Endothelial cell of umbilical vein (primary cell): Measurements from ENCODE around the gene CACHD1. TPM values are rescaled to one million over a fixed set of nuclear protein-coding genes. Genes with fewer than 3 reads are reported as not detected.

Experiments
- BruUV-seq: library from RNA; stranded (reverse); fragments of 400-500 nt; replicated peaks from 2 replicates; lab custom pipeline; 2021; lab: Mats Ljungman, UMichigan
- CTCF ChIA-PET: fragments of 300-600, 350-600 bp; sonication (Branson Sonifier 250); formaldehyde crosslinking; loops from one replicate; lab custom pipeline; 2021; ENCODE audit warnings: antibody characterized with exemption, inconsistent platforms; lab: Charles Lee
- POLR2A ChIA-PET: fragments of 300-600, 350-600 bp; sonication (Branson Sonifier 250); formaldehyde crosslinking; loops from one replicate; lab custom pipeline; 2021; ENCODE audit warnings: antibody characterized with exemption, inconsistent platforms; lab: Charles Lee
- DNase-seq: peaks from one replicate; pipeline ENCODE4 v3.0.0-alpha.2; 2011; ENCODE audit warnings: low read depth, low spot score
- FAIRE-seq: peaks from 2 replicates; lab custom pipeline; 2011; peaks lifted over from hg19 to GRCh38; lab: Jason Lieb, UNC
- H2AFZ ChIP-seq: 2 replicates; pipeline ENCODE4 v1.6.0; 2012; ENCODE audit warnings: low read depth, low read length, control low read depth, inconsistent platforms
- H3K27ac ChIP-seq: 2 replicates; pipeline ENCODE4 v1.5.1; 2011; ENCODE audit warnings: low read depth, mild to moderate bottlenecking, control low read depth, low read length, moderate library complexity; ENCODE audit not compliant: insufficient read depth
- H3K27me3 ChIP-seq, 2 experiments: 2 replicates each; pipeline versions ENCODE4 v1.6.0 to v1.6.1; 2011; ENCODE audit warnings: low read length in 2 of 2, mixed read lengths in 1 of 2; ENCODE audit not compliant: control insufficient read depth in 2 of 2, insufficient read depth in 2 of 2
- H3K36me3 ChIP-seq, 2 experiments: 2 replicates in 1 of 2; 3 replicates in 1 of 2; pipeline ENCODE4 v1.5.1; 2011; ENCODE audit warnings: low read length in 2 of 2, mild to moderate bottlenecking in 1 of 2, moderate library complexity in 1 of 2; ENCODE audit not compliant: control insufficient read depth in 2 of 2, insufficient read depth in 2 of 2; ENCODE audit errors: extremely low read depth in 1 of 2
- H3K4me1 ChIP-seq: 3 replicates; pipeline ENCODE4 v1.5.1; 2011; ENCODE audit warnings: mild to moderate bottlenecking, low read length; ENCODE audit not compliant: control insufficient read depth, insufficient read depth; ENCODE audit errors: extremely low read depth
- H3K4me2 ChIP-seq: 2 replicates; pipeline ENCODE4 v1.6.1; 2011; ENCODE audit warnings: low read length, control low read depth, mixed read lengths; ENCODE audit not compliant: insufficient read depth
- H3K4me3 ChIP-seq, 3 experiments: fragments of 200-600 bp in 1 of 3; sonication (generic), shearing (Covaris generic) in 1 of 3; replicated peaks in 1 of 3; 2 replicates each; pipeline ENCODE4 v1.5.1; 2011 to 2016; ENCODE audit warnings: control low read depth in 3 of 3, low read length in 3 of 3, mild to moderate bottlenecking in 2 of 3, inconsistent platforms in 1 of 3, low read depth in 1 of 3, moderate library complexity in 1 of 3; ENCODE audit not compliant: insufficient read depth in 1 of 3
- H3K79me2 ChIP-seq: 2 replicates; pipeline ENCODE4 v1.6.0; 2012; ENCODE audit warnings: low read length, inconsistent platforms; ENCODE audit not compliant: control insufficient read depth, insufficient read depth
- H3K9ac ChIP-seq: replicated peaks from 2 replicates; pipeline ENCODE3; 2011; ENCODE audit warnings: low read length, control low read depth; ENCODE audit not compliant: insufficient read depth; ENCODE audit errors: extremely low read depth
- H3K9me1 ChIP-seq: replicated peaks from 3 replicates; pipeline ENCODE4 v1.6.0; 2011; ENCODE audit warnings: mild to moderate bottlenecking, low read length; ENCODE audit not compliant: control insufficient read depth, insufficient read depth; ENCODE audit errors: extremely low read depth
- H3K9me3 ChIP-seq: replicated peaks from 2 replicates; pipeline ENCODE4 v1.5.1; 2012; ENCODE audit warnings: low read length, inconsistent platforms; ENCODE audit not compliant: control insufficient read depth, insufficient read depth
- H4K20me1 ChIP-seq: replicated peaks from 2 replicates; pipeline ENCODE3; 2011; ENCODE audit warnings: mild to moderate bottlenecking, low read length; ENCODE audit not compliant: control insufficient read depth, insufficient read depth; ENCODE audit errors: extremely low read depth
- EZH2 ChIP-seq: IDR thresholded peaks from 2 replicates; pipeline ENCODE4 v1.6.1; 2012; ENCODE audit warnings: borderline replicate concordance, low read depth, mild to moderate bottlenecking, moderate library complexity, low read length, inconsistent platforms; ENCODE audit not compliant: severe bottlenecking
- FOS ChIP-seq: IDR thresholded peaks from 2 replicates; pipeline ENCODE4 v1.6.1; 2011; ENCODE audit warnings: mild to moderate bottlenecking, low read length, moderate library complexity, borderline replicate concordance; ENCODE audit not compliant: insufficient read depth
- GATA2 ChIP-seq: IDR thresholded peaks from 2 replicates; pipeline ENCODE4 v1.7.0; 2011; ENCODE audit warnings: low read depth, mild to moderate bottlenecking, moderate library complexity, mixed read lengths, low read length; ENCODE audit not compliant: insufficient read length, insufficient read depth
- JUN ChIP-seq: IDR thresholded peaks from 2 replicates; pipeline ENCODE4 v1.6.1; 2011; ENCODE audit warnings: borderline replicate concordance, low read depth; ENCODE audit not compliant: insufficient read length, insufficient read depth
- MYC ChIP-seq: IDR thresholded peaks from one replicate; pipeline ENCODE4 v1.6.1; 2011; ENCODE audit warnings: mild to moderate bottlenecking, low read depth, low read length
- POLR2A ChIP-seq: IDR thresholded peaks from 2 replicates; pipeline ENCODE4 v1.6.1; 2012; ENCODE audit warnings: low read depth, mild to moderate bottlenecking, control low read depth, low read length
- POLR2AphosphoS5 ChIP-seq: IDR thresholded peaks from 2 replicates; pipeline ENCODE4 v1.6.1; 2012; ENCODE audit warnings: low read depth, mild to moderate bottlenecking, control low read depth, low read length, moderate library complexity; ENCODE audit not compliant: insufficient read depth
- dilution Hi-C: fragments of 300-500 bp; cut with MboI; formaldehyde crosslinking; loops from one replicate; pipeline ENCODE4 v1.15.0; 2019; ENCODE audit warnings: low sequenced_read_pairs; ENCODE audit not compliant: extremely low pct_ligation_motif_present
- intact Hi-C: fragments of 100-400 bp; cut with micrococcal nuclease; formaldehyde crosslinking; loops from one replicate; pipeline ENCODE4 v1.10.0; 2022
- polyA plus RNA-seq, 4 experiments: library from polyadenylated mRNA; depleted of rRNA in 3 of 4; stranded (reverse) in 3 of 4; unstranded in 1 of 4; fragments of >200 nt; gene quantifications; 2 replicates each; pipeline versions ENCODE4 v1.2.1 to v1.2.3, GENCODE V29; 2011 to 2012; ENCODE audit warnings: missing spikeins in 1 of 4
- total RNA-seq: library from RNA; stranded (reverse); gene quantifications from 2 replicates; pipeline ENCODE4 v1.2.3, GENCODE V29; 2021
- TF ChIP-seq, protein P1 (sequence below): IDR thresholded peaks from 2 replicates; pipeline ENCODE4 v1.6.1; 2011; ENCODE audit not compliant: insufficient read depth, insufficient read length
- TF ChIP-seq, protein P2 (sequence below), 2 donors: IDR thresholded peaks; 1 replicate in 1 of 2; 2 replicates in 1 of 2; pipeline ENCODE4 v1.5.1; 2011; ENCODE audit warnings: low read length in 2 of 2, mild to moderate bottlenecking in 2 of 2, moderate library complexity in 2 of 2, control low read depth in 1 of 2, inconsistent platforms in 1 of 2, low read depth in 1 of 2; ENCODE audit not compliant: insufficient read depth in 1 of 2; ENCODE audit errors: extremely low read depth in 1 of 2

CACHD1 gene
- total and polyA plus RNA-seq, 2 donors (not counting 3 experiments of a cell fraction or from before 2014, with no cell fraction given): 3.6 to 9.3 TPM

DNA sequence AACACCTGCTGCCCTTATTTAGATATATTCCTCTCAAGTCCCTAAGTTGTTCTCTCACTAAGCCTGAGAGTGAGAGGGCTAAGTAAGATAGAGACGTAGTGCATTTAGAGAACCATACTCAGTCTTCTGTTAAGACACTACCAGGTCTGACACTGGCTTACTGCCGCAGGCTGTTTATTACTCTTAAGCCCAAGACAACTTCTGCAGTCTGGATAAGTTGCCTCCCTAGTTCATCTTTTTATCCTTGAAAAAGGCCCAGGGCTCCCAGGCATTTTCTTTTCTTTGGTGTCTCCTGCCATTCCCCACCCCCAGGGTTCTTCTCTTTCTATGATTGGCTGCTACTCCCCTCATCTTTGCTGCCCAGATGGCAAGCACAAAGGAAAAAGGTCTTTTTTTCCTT is 38.7 kb downstream of the CACHD1 start:
- H3K27me3 ChIP-seq: no peaks in the 10 kb centered on the region
- no peak overlapping the region for H3K9ac ChIP-seq
- H3K4me1 ChIP-seq: peaks cover 11% of the 10 kb centered on the region
- H3K4me3 ChIP-seq: no peak overlapping the region
- no peak for TF ChIP-seq POLR2A
- no peak for TF ChIP-seq FOS
- TF ChIP-seq, protein P1, sequence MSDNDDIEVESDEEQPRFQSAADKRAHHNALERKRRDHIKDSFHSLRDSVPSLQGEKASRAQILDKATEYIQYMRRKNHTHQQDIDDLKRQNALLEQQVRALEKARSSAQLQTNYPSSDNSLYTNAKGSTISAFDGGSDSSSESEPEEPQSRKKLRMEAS: no peak
- TF ChIP-seq JUN: no peak
- no peak for TF ChIP-seq POLR2AphosphoS5
- TF ChIP-seq, protein P2, sequence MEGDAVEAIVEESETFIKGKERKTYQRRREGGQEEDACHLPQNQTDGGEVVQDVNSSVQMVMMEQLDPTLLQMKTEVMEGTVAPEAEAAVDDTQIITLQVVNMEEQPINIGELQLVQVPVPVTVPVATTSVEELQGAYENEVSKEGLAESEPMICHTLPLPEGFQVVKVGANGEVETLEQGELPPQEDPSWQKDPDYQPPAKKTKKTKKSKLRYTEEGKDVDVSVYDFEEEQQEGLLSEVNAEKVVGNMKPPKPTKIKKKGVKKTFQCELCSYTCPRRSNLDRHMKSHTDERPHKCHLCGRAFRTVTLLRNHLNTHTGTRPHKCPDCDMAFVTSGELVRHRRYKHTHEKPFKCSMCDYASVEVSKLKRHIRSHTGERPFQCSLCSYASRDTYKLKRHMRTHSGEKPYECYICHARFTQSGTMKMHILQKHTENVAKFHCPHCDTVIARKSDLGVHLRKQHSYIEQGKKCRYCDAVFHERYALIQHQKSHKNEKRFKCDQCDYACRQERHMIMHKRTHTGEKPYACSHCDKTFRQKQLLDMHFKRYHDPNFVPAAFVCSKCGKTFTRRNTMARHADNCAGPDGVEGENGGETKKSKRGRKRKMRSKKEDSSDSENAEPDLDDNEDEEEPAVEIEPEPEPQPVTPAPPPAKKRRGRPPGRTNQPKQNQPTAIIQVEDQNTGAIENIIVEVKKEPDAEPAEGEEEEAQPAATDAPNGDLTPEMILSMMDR (IDR thresholded peaks at IDR 0.05; ENCODE audit: extremely low read depth in 1 of 2, insufficient read depth in 1 of 2, low read depth in 1 of 2, low read length in 2 of 2): no peak
- no peak for TF ChIP-seq MYC
- no peak for TF ChIP-seq GATA2
- no peak for TF ChIP-seq EZH2
- FAIRE-seq: no peak
- H3K9me3 ChIP-seq: no peaks in the 10 kb centered on the region
- H3K4me2 ChIP-seq: no peak overlapping the region
- H3K79me2 ChIP-seq: no peaks in the 10 kb centered on the region
- H3K27ac ChIP-seq: no peak overlapping the region
- intact Hi-C loops (no loop called here), dilution Hi-C loops (no loop called here)
- no peaks in the 10 kb centered on the region for H4K20me1 ChIP-seq
- POLR2A ChIA-PET: no interaction called here
- BruUV-seq: no TSS peak
- no peak overlapping the region for H2AFZ ChIP-seq
- H3K36me3 ChIP-seq: no peaks in the 10 kb centered on the region
- no peaks in the 10 kb centered on the region for H3K9me1 ChIP-seq
- CTCF ChIA-PET: interaction anchor here (0.7 kb wide), 1 partner anchor 12 kb away, joined by 3 read pairs; no protein-coding TSS in a partner anchor
- DNase-seq: no peak
